VCaP (cell line): ENCODE measurements around the gene DNPEP.

Experiments used
- H3K27ac ChIP-seq: fragments of 450-650 bp; 2 replicates; pipeline ENCODE4 v1.5.1; 2017
- CTCF ChIP-seq: fragments of 450-650 bp; conservative IDR thresholded peaks from 2 replicates; pipeline ENCODE4 v1.5.1; 2017; ENCODE audit warnings: mild to moderate bottlenecking, moderate library complexity

Gene DNPEP

DNA sequence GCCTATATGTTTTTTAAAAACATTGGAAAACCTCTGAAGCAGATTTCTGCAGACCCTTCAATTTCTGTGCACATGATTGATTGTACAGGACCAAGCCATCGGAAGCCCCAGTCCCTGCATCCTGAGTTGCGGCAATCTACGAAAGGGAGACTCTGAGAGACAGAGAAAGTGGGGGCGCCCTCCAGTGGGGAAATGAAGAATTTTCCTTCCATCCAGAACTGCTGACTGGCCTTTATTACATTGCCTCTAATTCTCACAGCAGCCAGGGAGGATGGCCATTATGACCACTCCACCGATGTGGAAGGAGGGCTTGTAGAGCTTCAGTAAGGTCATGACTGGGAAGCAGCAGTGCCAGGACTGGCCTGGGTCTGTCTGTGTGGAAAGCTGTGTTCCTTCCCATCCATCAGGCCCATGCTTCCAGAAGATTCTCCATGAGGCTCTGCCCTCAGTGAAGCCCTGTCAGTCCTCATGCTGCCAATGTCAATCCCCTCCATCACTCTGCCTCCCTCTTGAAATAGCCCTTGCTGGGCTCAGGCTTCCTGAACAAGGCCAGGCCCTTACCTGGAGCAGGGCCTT is 35.2 kb downstream of the DNPEP start:
- H3K27ac ChIP-seq, result no peak overlapping the region
- peak; percentile 80 for TF ChIP-seq CTCF

GRCh38 chr2:219350710-219351221 is 36.9 kb downstream of the DNPEP start:
- TF ChIP-seq CTCF, result no peak
- no peak overlapping the region for H3K27ac ChIP-seq

DNA sequence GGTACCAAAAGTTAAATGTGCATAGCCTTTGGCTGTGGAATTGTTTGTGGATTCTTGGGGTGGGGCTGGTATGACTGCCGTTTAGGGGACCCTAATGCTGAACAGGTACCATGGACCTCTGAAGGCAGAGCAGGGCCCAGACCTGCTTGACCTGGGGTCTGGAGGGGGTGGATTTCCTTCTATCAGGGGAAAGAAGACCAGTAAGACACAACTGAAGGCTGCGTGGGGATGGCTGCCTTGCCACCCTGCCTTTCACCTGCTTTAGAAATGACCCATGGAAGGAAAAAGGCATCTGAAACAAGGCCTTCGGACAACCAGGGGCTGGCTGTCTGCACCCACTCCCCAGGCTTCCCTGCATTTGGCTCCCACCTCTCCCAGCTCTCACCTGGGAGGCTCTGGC is 37.5 kb downstream of the DNPEP start:
- H3K27ac ChIP-seq, result no peak overlapping the region
- TF ChIP-seq CTCF, result no peak

DNA sequence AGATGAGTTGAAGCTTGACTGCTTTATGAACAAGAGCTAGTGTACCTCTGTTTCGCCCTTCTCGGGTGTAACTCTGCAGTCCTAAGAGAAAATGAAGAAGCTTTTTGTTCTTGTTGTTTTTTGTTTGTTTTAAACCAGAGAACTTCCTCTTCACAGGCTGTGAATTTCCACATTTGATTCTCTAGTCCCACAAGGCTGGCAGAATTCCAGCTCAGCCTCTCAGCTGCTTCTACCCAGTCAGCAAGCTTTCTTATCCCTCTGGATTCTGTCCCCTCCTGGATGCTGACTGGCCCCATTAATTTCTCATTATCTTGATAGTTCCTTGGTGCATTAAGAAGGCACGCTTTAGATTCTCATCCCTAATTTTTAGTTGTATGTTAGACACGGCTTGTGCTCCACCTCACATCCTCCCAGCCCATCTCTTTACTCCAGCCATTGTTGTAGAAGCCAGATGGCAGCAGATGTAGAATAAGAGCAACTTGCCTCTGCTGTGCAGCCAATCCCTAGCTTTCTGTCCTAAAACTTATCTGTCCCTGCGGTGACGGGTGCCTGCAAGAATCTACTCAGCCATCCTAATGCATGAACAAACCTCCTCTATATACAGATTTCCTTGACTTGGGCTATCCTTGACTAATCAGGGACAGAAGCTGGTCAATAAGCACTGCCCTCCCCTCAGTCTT is 42.8 kb downstream of the DNPEP start:
- TF ChIP-seq CTCF, result no peak
- peak overlapping the region; percentile 29 for H3K27ac ChIP-seq

DNA sequence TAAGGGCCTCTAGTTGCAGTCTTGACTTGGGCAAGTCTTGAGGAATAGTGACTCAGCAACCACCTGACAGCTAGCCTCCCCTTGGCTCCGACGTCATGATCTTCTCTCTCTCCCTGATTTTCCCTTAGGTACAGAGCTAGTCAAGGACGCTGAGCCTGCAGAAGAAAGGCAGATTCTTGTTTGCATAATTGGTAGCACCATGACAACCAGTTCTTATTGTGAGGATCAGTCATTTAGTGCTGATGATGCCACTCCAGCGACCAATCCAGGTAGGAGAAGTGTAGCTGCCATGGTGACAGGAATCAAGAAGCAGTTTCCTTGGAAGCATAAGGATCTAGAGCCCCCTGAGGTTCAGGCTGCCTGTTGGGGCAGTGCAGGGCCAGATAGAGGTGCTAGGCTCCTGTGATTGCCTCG is 52.3 kb downstream of the DNPEP start:
- no peak for TF ChIP-seq CTCF
- no peak overlapping the region for H3K27ac ChIP-seq

- TF ChIP-seq CTCF, result no peak
- no peak overlapping the region for H3K27ac ChIP-seq
Observed at GRCh38 chr2:219334076-219334475, 53.6 kb downstream of the DNPEP start.

GRCh38 chr2:219332542-219332941 is 55.2 kb downstream of the DNPEP start, which contains the start of gene RESP18:
Gene RESP18, minus strand, starts transcription at chr2:219332744.
- no peak for TF ChIP-seq CTCF
- no peak within 1 kb of the TSS for H3K27ac ChIP-seq
